HEK293 (cell line): ENCODE measurements around the gene GRK2.

Source experiments
- CTCF ChIA-PET: fragments of 350-600 bp; formaldehyde crosslinking; extraction: SDS; loops from one replicate; lab custom pipeline; 2021; ENCODE audit warnings: antibody characterized with exemption; lab: Yijun Ruan, JAX
- POLR2A ChIA-PET: fragments of 300-600 bp; formaldehyde crosslinking; extraction: SDS; loops from one replicate; lab custom pipeline; 2020; ENCODE audit warnings: antibody characterized with exemption, inconsistent platforms; lab: Yijun Ruan, JAX
- H3K27ac ChIP-seq: fragments of 200-500 bp; sonication (Bioruptor generic); 2 replicates; pipeline ENCODE4 v1.5.1; 2014; ENCODE audit warnings: low read depth, low read length, control low read depth, inconsistent platforms; ENCODE audit errors: extremely low read depth
- H3K36me3 ChIP-seq, 2 experiments: fragments of 200-500 bp in 1 of 2; sonication (Bioruptor generic) in 1 of 2; 1 replicate in 1 of 2; 2 replicates in 1 of 2; pipeline ENCODE4 v1.5.1; 2014 to 2017; ENCODE audit warnings: inconsistent platforms in 2 of 2, low read length in 2 of 2; ENCODE audit not compliant: control insufficient read depth in 2 of 2, insufficient read depth in 1 of 2
- H3K4me1 ChIP-seq: fragments of 200-500 bp; sonication (Bioruptor generic); 2 replicates; pipeline ENCODE4 v1.5.1; 2014; ENCODE audit warnings: mild to moderate bottlenecking, low read length, inconsistent platforms; ENCODE audit not compliant: control insufficient read depth, insufficient read depth
- H3K4me3 ChIP-seq: 2 replicates; pipeline ENCODE4 v1.5.1; 2011; ENCODE audit warnings: low read depth, mild to moderate bottlenecking, control low read depth, low read length, moderate library complexity
- H3K9me3 ChIP-seq: fragments of 200-500 bp; sonication (Bioruptor generic); 2 replicates; pipeline ENCODE4 v1.5.1; 2014; ENCODE audit warnings: low read depth, low read length, inconsistent platforms; ENCODE audit not compliant: control insufficient read depth, insufficient read depth
- CTCF ChIP-seq: fragments of 450-650 bp; formaldehyde crosslinking; IDR thresholded peaks from 2 replicates; pipeline ENCODE4 v1.5.1; 2016; ENCODE audit warnings: missing biosample characterization, missing genetic modification characterization
- EGR2 ChIP-seq: fragments of 450-650 bp; formaldehyde crosslinking; IDR thresholded peaks from 2 replicates; pipeline ENCODE4 v1.5.1; 2016; ENCODE audit warnings: low read depth, missing biosample characterization, missing genetic modification characterization
- FEZF1 ChIP-seq: fragments of 450-650 bp; formaldehyde crosslinking; IDR thresholded peaks from 2 replicates; pipeline ENCODE4 v1.5.1; 2016; ENCODE audit warnings: missing biosample characterization, missing genetic modification characterization
- GLI2 ChIP-seq: fragments of 450-650 bp; formaldehyde crosslinking; IDR thresholded peaks from 2 replicates; pipeline ENCODE4; 2017; ENCODE audit warnings: missing biosample characterization, missing genetic modification characterization, low read depth, borderline replicate concordance
- KLF1 ChIP-seq: fragments of 450-650 bp; formaldehyde crosslinking; IDR thresholded peaks from 2 replicates; pipeline ENCODE4 v1.5.1; 2016; ENCODE audit warnings: missing biosample characterization, missing genetic modification characterization
- KLF8 ChIP-seq: fragments of 450-650 bp; formaldehyde crosslinking; IDR thresholded peaks from 2 replicates; pipeline ENCODE4 v1.5.1; 2016; ENCODE audit warnings: missing biosample characterization, missing genetic modification characterization
- MEIS1 ChIP-seq: sonication (generic); formaldehyde crosslinking; IDR thresholded peaks from 2 replicates; pipeline ENCODE4 v1.8.1; 2022; ENCODE audit warnings: missing genetic modification reagents, mild to moderate bottlenecking, borderline replicate concordance
- OSR2 ChIP-seq: fragments of 450-650 bp; formaldehyde crosslinking; IDR thresholded peaks from 2 replicates; pipeline ENCODE4 v1.5.1; 2016; ENCODE audit warnings: missing biosample characterization, missing genetic modification characterization
- PATZ1 ChIP-seq: fragments of 450-650 bp; formaldehyde crosslinking; IDR thresholded peaks from 2 replicates; pipeline ENCODE4 v1.5.1; 2016; ENCODE audit warnings: missing biosample characterization, missing genetic modification characterization
- PBX3 ChIP-seq: sonication (generic); formaldehyde crosslinking; IDR thresholded peaks from 2 replicates; pipeline ENCODE4 v1.8.1; 2022; ENCODE audit warnings: mild to moderate bottlenecking, moderate library complexity, missing genetic modification reagents
- SCRT2 ChIP-seq: fragments of 450-650 bp; formaldehyde crosslinking; IDR thresholded peaks from 2 replicates; pipeline ENCODE4 v1.5.1; 2016; ENCODE audit warnings: missing biosample characterization, missing genetic modification characterization
- SETDB1 ChIP-seq: IDR thresholded peaks from one replicate; pipeline ENCODE4 v1.6.1; 2017; ENCODE audit warnings: mild to moderate bottlenecking, low read length, moderate library complexity, mixed read lengths; ENCODE audit not compliant: insufficient read length
- SP2 ChIP-seq: fragments of 450-650 bp; formaldehyde crosslinking; IDR thresholded peaks from 2 replicates; pipeline ENCODE4 v1.5.1; 2016; ENCODE audit warnings: missing biosample characterization, missing genetic modification characterization
- SP7 ChIP-seq: fragments of 450-650 bp; formaldehyde crosslinking; IDR thresholded peaks from 2 replicates; pipeline ENCODE4 v1.5.1; 2016; ENCODE audit warnings: missing biosample characterization, missing genetic modification characterization
- WT1 ChIP-seq: fragments of 450-650 bp; formaldehyde crosslinking; IDR thresholded peaks from 2 replicates; pipeline ENCODE4 v1.5.1; 2016; ENCODE audit warnings: missing biosample characterization, missing genetic modification characterization
- ZBTB20 ChIP-seq: fragments of 450-650 bp; formaldehyde crosslinking; IDR thresholded peaks from 2 replicates; pipeline ENCODE4 v1.5.1; 2016; ENCODE audit warnings: missing biosample characterization, missing genetic modification characterization
- ZBTB8A ChIP-seq: fragments of 450-650 bp; formaldehyde crosslinking; IDR thresholded peaks from 2 replicates; pipeline ENCODE4 v1.5.1; 2016; ENCODE audit warnings: missing biosample characterization, missing genetic modification characterization
- ZFP41 ChIP-seq: fragments of 450-650 bp; formaldehyde crosslinking; IDR thresholded peaks from 2 replicates; pipeline ENCODE4 v1.5.1; 2016; ENCODE audit warnings: missing biosample characterization, missing genetic modification characterization, borderline replicate concordance
- ZNF121 ChIP-seq: fragments of 450-650 bp; formaldehyde crosslinking; IDR thresholded peaks from 2 replicates; pipeline ENCODE4 v1.5.1; 2016; ENCODE audit warnings: missing biosample characterization, missing genetic modification characterization
- ZNF157 ChIP-seq: fragments of 450-650 bp; formaldehyde crosslinking; IDR thresholded peaks from 2 replicates; pipeline ENCODE4 v1.5.1; 2016; ENCODE audit warnings: missing biosample characterization, missing genetic modification characterization
- ZNF19 ChIP-seq: fragments of 450-650 bp; formaldehyde crosslinking; IDR thresholded peaks from 2 replicates; pipeline ENCODE4; 2016; ENCODE audit warnings: missing biosample characterization, missing genetic modification characterization, low read depth
- ZNF211 ChIP-seq: fragments of 450-650 bp; formaldehyde crosslinking; IDR thresholded peaks from 2 replicates; pipeline ENCODE4 v1.5.1; 2016; ENCODE audit warnings: low read depth, missing biosample characterization, missing genetic modification characterization
- ZNF221 ChIP-seq: fragments of 450-650 bp; formaldehyde crosslinking; IDR thresholded peaks from 2 replicates; pipeline ENCODE4 v1.5.1; 2017; ENCODE audit warnings: missing biosample characterization, missing genetic modification characterization, borderline replicate concordance
- ZNF248 ChIP-seq: fragments of 450-650 bp; formaldehyde crosslinking; IDR thresholded peaks from 2 replicates; pipeline ENCODE4 v1.5.1; 2017; ENCODE audit warnings: missing biosample characterization, missing genetic modification characterization
- ZNF302 ChIP-seq: fragments of 450-650 bp; formaldehyde crosslinking; IDR thresholded peaks from 2 replicates; pipeline ENCODE4 v1.5.1; 2016; ENCODE audit warnings: missing biosample characterization, missing genetic modification characterization, low read depth
- ZNF426 ChIP-seq: fragments of 450-650 bp; formaldehyde crosslinking; IDR thresholded peaks from 2 replicates; pipeline ENCODE4 v1.5.1; 2017; ENCODE audit warnings: missing biosample characterization, missing genetic modification characterization, mild to moderate bottlenecking, inconsistent platforms, moderate library complexity
- ZNF501 ChIP-seq: fragments of 450-650 bp; formaldehyde crosslinking; IDR thresholded peaks from 2 replicates; pipeline ENCODE4 v1.5.1; 2016; ENCODE audit warnings: missing biosample characterization, missing genetic modification characterization
- ZNF510 ChIP-seq: fragments of 450-650 bp; formaldehyde crosslinking; IDR thresholded peaks from 2 replicates; pipeline ENCODE4 v1.5.1; 2018; ENCODE audit warnings: mild to moderate bottlenecking, missing genetic modification characterization, missing biosample characterization; ENCODE audit not compliant: insufficient replicate concordance
- ZNF529 ChIP-seq: fragments of 450-650 bp; formaldehyde crosslinking; IDR thresholded peaks from 2 replicates; pipeline ENCODE4 v1.5.1; 2017; ENCODE audit warnings: missing genetic modification characterization, missing biosample characterization; ENCODE audit not compliant: insufficient replicate concordance
- ZNF544 ChIP-seq: fragments of 450-650 bp; formaldehyde crosslinking; IDR thresholded peaks from 2 replicates; pipeline ENCODE4 v1.5.0; 2017; ENCODE audit warnings: missing biosample characterization, missing genetic modification characterization
- ZNF624 ChIP-seq: fragments of 450-650 bp; formaldehyde crosslinking; IDR thresholded peaks from 2 replicates; pipeline ENCODE4 v1.5.1; 2017; ENCODE audit warnings: missing biosample characterization, missing genetic modification characterization
- ZNF660 ChIP-seq: fragments of 450-650 bp; IDR thresholded peaks from 2 replicates; pipeline ENCODE4 v1.5.1; 2018; ENCODE audit warnings: missing biosample characterization, mild to moderate bottlenecking, missing genetic modification characterization
- ZNF747 ChIP-seq: fragments of 450-650 bp; formaldehyde crosslinking; IDR thresholded peaks from 2 replicates; pipeline ENCODE4 v1.5.1; 2016; ENCODE audit warnings: missing biosample characterization, missing genetic modification characterization
- ZNF76 ChIP-seq: fragments of 450-650 bp; formaldehyde crosslinking; IDR thresholded peaks from 2 replicates; pipeline ENCODE4; 2016; ENCODE audit warnings: low read depth, missing biosample characterization, missing genetic modification characterization, borderline replicate concordance
- ZNF776 ChIP-seq: fragments of 450-650 bp; formaldehyde crosslinking; IDR thresholded peaks from 2 replicates; pipeline ENCODE4 v1.5.0; 2017; ENCODE audit warnings: missing biosample characterization, missing genetic modification characterization, borderline replicate concordance
- ZXDB ChIP-seq: fragments of 450-650 bp; formaldehyde crosslinking; IDR thresholded peaks from 2 replicates; pipeline ENCODE4 v1.5.1; 2016; ENCODE audit warnings: missing biosample characterization, missing genetic modification characterization

GRK2 gene

GRCh38 chr11:67317205-67317887 lies 51.1 kb downstream of the GRK2 start:
- Histone ChIP-seq H3K4me1 (no peaks in the 10 kb centered on the region), H3K4me3 (peak overlapping the region; percentile 75), H3K9me3 (no peaks in the 10 kb centered on the region), H3K36me3 (peaks cover 0 to 12% of the 10 kb centered on the region in 2 experiments; a peak in 1 of 3 replicates), H3K27ac (peak overlapping the region; percentile 79)
- CTCF ChIA-PET = interaction anchor here (0.5 to 11.2 kb wide), 34 partner anchors 10 to 799 kb away, joined by 3 to 104 read pairs (median 4); partner anchors contain the start of genes ANKRD13D, GRK2 and SSH3
- POLR2A ChIA-PET = interaction anchor here (0.6 to 2.6 kb wide), 22 partner anchors 13 to 879 kb away, joined by 3 to 32 read pairs (median 5); partner anchors contain the start of genes AIP, ANKRD13D, GRK2 and KDM2A
- peak; percentile 100 for TF ChIP-seq ZBTB8A
- TF ChIP-seq ZNF76 (tag by site-specific recombination) = peak; percentile 86
- TF ChIP-seq ZBTB20 = peak; percentile 86
- peak; percentile 69 for TF ChIP-seq ZXDB
- no peak for TF ChIP-seq EGR2 (tag by site-specific recombination)
- peak; percentile 39 for TF ChIP-seq ZNF660 (tag by site-specific recombination)
- TF ChIP-seq PBX3 (CRISPR knock-in tag) = no peak
- no peak for TF ChIP-seq ZNF426
- peak; percentile 31; the same call in 1 of the 2 replicates for TF ChIP-seq WT1 (tag by site-specific recombination)
- TF ChIP-seq ZNF529 (tag by site-specific recombination) = no peak
- TF ChIP-seq GLI2 (tag by site-specific recombination) = no peak
- no peak for TF ChIP-seq ZNF776 (tag by site-specific recombination)
- TF ChIP-seq MEIS1 (CRISPR knock-in tag) = no peak
- TF ChIP-seq ZNF248 = no peak
- TF ChIP-seq SCRT2 (tag by site-specific recombination) = no peak
- TF ChIP-seq FEZF1 = no peak
- TF ChIP-seq CTCF = peak; percentile 98
- no peak for TF ChIP-seq ZNF624 (tag by site-specific recombination)
- peak; percentile 63 for TF ChIP-seq PATZ1
- no peak for TF ChIP-seq OSR2 (tag by site-specific recombination)
- no peak for TF ChIP-seq ZNF121 (tag by site-specific recombination)
- TF ChIP-seq ZNF747 (tag by site-specific recombination) = no peak
- TF ChIP-seq ZNF211 (tag by site-specific recombination) = no peak
- TF ChIP-seq ZNF302 = no peak
- peak; percentile 40; the same call in 1 of the 2 replicates for TF ChIP-seq SP7 (tag by site-specific recombination)
- peak; percentile 87 for TF ChIP-seq SP2 (tag by site-specific recombination)
- TF ChIP-seq ZNF157 (tag by site-specific recombination) = no peak
- no peak for TF ChIP-seq ZNF19 (tag by site-specific recombination)
- peak; percentile 52; the same call in 1 of the 2 replicates for TF ChIP-seq KLF1
- no peak for TF ChIP-seq ZNF221
- peak; percentile 53; the same call in 1 of the 2 replicates for TF ChIP-seq ZNF501 (tag by site-specific recombination)
- no peak for TF ChIP-seq SETDB1
- no peak for TF ChIP-seq ZNF544 (tag by site-specific recombination)
- TF ChIP-seq ZNF510 (tag by site-specific recombination) = no peak
- TF ChIP-seq ZFP41 (tag by site-specific recombination) = no peak
- TF ChIP-seq KLF8 (tag by site-specific recombination) = peak; percentile 89
